ENCODE data around the gene FARP2. TPM values are rescaled to one million over a fixed set of nuclear protein-coding genes. Genes with fewer than 3 reads are reported as not detected.

Gene FARP2
- total RNA-seq, 2 experiments from 2014 or later: 17.2 to 18.3 TPM

- Histone ChIP-seq H3K4me3 (ENCODE audit: low read length) (no peak overlapping the region), H3K27ac (ENCODE audit: low read depth in 1 of 2, low read length in 2 of 2) (no peak overlapping the region), H3K9me3 (ENCODE audit: control insufficient read depth in 1 of 2, insufficient read depth in 1 of 2, low read length in 2 of 2) (peaks cover 0 to 6% of the 10 kb centered on the region in 2 experiments), H3K4me1 (ENCODE audit: insufficient read depth, low read length) (peaks cover 14% of the 10 kb centered on the region), H3K36me3 (ENCODE audit: insufficient read depth, low read length) (peaks cover 22% of the 10 kb centered on the region), H3K27me3 (ENCODE audit: control insufficient read depth in 1 of 2, insufficient read depth in 2 of 2, low read length in 2 of 2) (peaks cover 0 to 2% of the 10 kb centered on the region in 2 experiments)
- no peaks in the 10 kb centered on the region for H3K27me3 Mint-ChIP-seq
- peaks cover 7% of the 10 kb centered on the region for H3K4me1 Mint-ChIP-seq (ENCODE audit: low read depth)
- no peaks in the 10 kb centered on the region for H3K9me3 Mint-ChIP-seq
- TF ChIP-seq CTCF (IDR thresholded peaks at IDR 0.05): no peak
- ATAC-seq (ENCODE audit: poor library complexity) (no peak), DNase-seq (no peak)
- no peak overlapping the region for H3K4me3 Mint-ChIP-seq
- ChIA-PET POLR2A (no interaction called here), CTCF (no interaction called here)
- intact Hi-C loops (cut with DNase I, micrococcal nuclease): loop anchor here (2.0 to 10.0 kb wide), 3 partner anchors 113 to 375 kb away; no protein-coding TSS in a partner anchor
- H3K27ac Mint-ChIP-seq: no peak overlapping the region
- H3K36me3 Mint-ChIP-seq (ENCODE audit: low read depth): no peaks in the 10 kb centered on the region
Measured at GRCh38 chr2:241502281-241502680, 146.2 kb downstream of the FARP2 start.

- ChIA-PET CTCF (interaction anchor here (0.5 kb wide), 1 partner anchor 1502 kb away, joined by 3 read pairs; no protein-coding TSS in a partner anchor), POLR2A (no interaction called here)
- no peaks in the 10 kb centered on the region for H3K27me3 Mint-ChIP-seq
- Histone ChIP-seq H3K9me3 (ENCODE audit: control insufficient read depth in 1 of 2, insufficient read depth in 1 of 2, low read length in 2 of 2) (peaks cover 0 to 3% of the 10 kb centered on the region in 2 experiments), H3K4me3 (ENCODE audit: low read length) (no peak overlapping the region), H3K27ac (ENCODE audit: low read depth in 1 of 2, low read length in 2 of 2) (no peak overlapping the region), H3K36me3 (ENCODE audit: insufficient read depth, low read length) (peaks cover 10% of the 10 kb centered on the region), H3K4me1 (ENCODE audit: insufficient read depth, low read length) (peaks cover 22% of the 10 kb centered on the region), H3K27me3 (ENCODE audit: control insufficient read depth in 1 of 2, insufficient read depth in 2 of 2, low read length in 2 of 2) (peaks cover 0 to 2% of the 10 kb centered on the region in 2 experiments)
- DNase-seq (no peak), ATAC-seq (ENCODE audit: poor library complexity) (no peak)
- intact Hi-C loops (cut with DNase I, micrococcal nuclease): loop anchor here (2.0 to 10.0 kb wide), 3 partner anchors 111 to 373 kb away; no protein-coding TSS in a partner anchor
- peaks cover 7% of the 10 kb centered on the region for H3K4me1 Mint-ChIP-seq (ENCODE audit: low read depth)
- no peaks in the 10 kb centered on the region for H3K36me3 Mint-ChIP-seq (ENCODE audit: low read depth)
- H3K4me3 Mint-ChIP-seq: no peak overlapping the region
- TF ChIP-seq CTCF (IDR thresholded peaks at IDR 0.05): no peak
- no peaks in the 10 kb centered on the region for H3K9me3 Mint-ChIP-seq
- H3K27ac Mint-ChIP-seq: no peak overlapping the region
Measured at GRCh38 chr2:241503776-241504392, 147.8 kb downstream of the FARP2 start.

GRCh38 chr2:241505086-241505780, 149.1 kb downstream of the FARP2 start:
- TF ChIP-seq CTCF (IDR thresholded peaks at IDR 0.05): no peak
- POLR2A ChIA-PET: no interaction called here
- CTCF ChIA-PET: no interaction called here
- Histone ChIP-seq H3K27ac (ENCODE audit: low read depth in 1 of 2, low read length in 2 of 2) (no peak overlapping the region), H3K27me3 (ENCODE audit: control insufficient read depth in 1 of 2, insufficient read depth in 2 of 2, low read length in 2 of 2) (no peaks in the 10 kb centered on the region), H3K4me1 (ENCODE audit: insufficient read depth, low read length) (peaks cover 30% of the 10 kb centered on the region), H3K9me3 (ENCODE audit: control insufficient read depth in 1 of 2, insufficient read depth in 1 of 2, low read length in 2 of 2) (no peaks in the 10 kb centered on the region), H3K36me3 (ENCODE audit: insufficient read depth, low read length) (peaks cover 7% of the 10 kb centered on the region), H3K4me3 (ENCODE audit: low read length) (no peak overlapping the region)
- Mint-ChIP-seq H3K4me3 (no peak overlapping the region), H3K4me1 (ENCODE audit: low read depth) (peaks cover 15% of the 10 kb centered on the region), H3K9me3 (no peaks in the 10 kb centered on the region), H3K27me3 (no peaks in the 10 kb centered on the region), H3K27ac (no peak overlapping the region), H3K36me3 (ENCODE audit: low read depth) (no peaks in the 10 kb centered on the region)
- no peak for DNase-seq
- intact Hi-C loops (cut with DNase I, micrococcal nuclease): loop anchor here (5.0 to 10.0 kb wide), 4 partner anchors 63 to 353 kb away; partner anchors contain the start of gene PPP1R7 (in 1 of the 2)
- ATAC-seq (ENCODE audit: poor library complexity): no peak
